Ovary (tissue), 9 donors: Measurements from ENCODE around the gene RPP25. TPM values are rescaled to one million over a fixed set of nuclear protein-coding genes. Genes with fewer than 3 reads are reported as not detected.

Source experiments
- DNase-seq, 5 donors: peaks; one replicate each; pipeline ENCODE4 v3.0.0-alpha.2; 2019 to 2020
- H3K27ac ChIP-seq, 2 donors: fragments of 200-600 bp; one replicate each; pipeline versions ENCODE4 v1.5.1 to v1.8.0; 2019 to 2022
- H3K27me3 ChIP-seq: fragments of 200-600 bp; one replicate; pipeline ENCODE4 v1.8.0; 2022
- H3K36me3 ChIP-seq: fragments of 200-600 bp; sonication (generic); one replicate; pipeline ENCODE4 v1.5.1; 2019
- H3K4me1 ChIP-seq: one replicate; pipeline ENCODE4 v1.8.1; 2013; ENCODE audit warnings: mild to moderate bottlenecking, moderate library complexity; ENCODE audit not compliant: insufficient read depth
- H3K4me3 ChIP-seq: fragments of 200-600 bp; sonication (generic); one replicate; pipeline ENCODE4 v1.5.1; 2017
- H3K9me3 ChIP-seq, 2 donors: fragments of 200-600 bp in 1 of 2; sonication (generic) in 1 of 2; one replicate each; pipeline versions ENCODE4 v1.5.1 to v1.8.1; 2013 to 2019; ENCODE audit warnings: mild to moderate bottlenecking in 1 of 2, moderate library complexity in 1 of 2
- CTCF ChIP-seq, 3 donors: fragments of 450-650 bp in 2 of 3; fragments of 200-600 bp in 1 of 3; IDR thresholded peaks; one replicate each; pipeline versions ENCODE4 v1.5.1 to v1.8.0; 2016 to 2022; ENCODE audit warnings: antibody characterized with exemption in 3 of 3, mild to moderate bottlenecking in 1 of 3
- EP300 ChIP-seq: sonication (generic); formaldehyde crosslinking; IDR thresholded peaks from one replicate; pipeline ENCODE4 v1.6.1; 2017; ENCODE audit warnings: antibody characterized with exemption
- POLR2A ChIP-seq: fragments of 450-650 bp; IDR thresholded peaks from one replicate; pipeline ENCODE4 v1.6.1; 2017; ENCODE audit warnings: antibody characterized with exemption, mild to moderate bottlenecking, moderate library complexity
- WGBS, 3 donors: extraction: QIAGEN DNeasy Blood & Tissue Kit in 1 of 3; methylation state at CpG; one replicate each; pipeline versions ENCODE4 v1.1.5 to v1.1.7; 2013 to 2017; 5-methylcytosine and 5-hydroxymethylcytosine counted together
- intact Hi-C, 4 donors: fragments of 100-400 bp; cut with DNase I; formaldehyde crosslinking; loops; one replicate each; pipeline versions ENCODE4 v1.11.0 to v1.15.1; 2022 to 2023
- polyA plus RNA-seq, 2 donors: library from polyadenylated mRNA; stranded (reverse); fragments of 200-250 nt in 1 of 2; fragments of 350-450 nt in 1 of 2; fragmentation: Illumina TruSeq in 1 of 2; extraction: RNeasy Lipid Tissue Mini Kit (QIAGEN cat#74804) in 1 of 2; gene quantifications; one replicate each; pipeline ENCODE4 v1.2.3, GENCODE V29; 2013 to 2014
- total RNA-seq, 7 donors: library from RNA; depleted of rRNA in 2 of 7; stranded (reverse); fragments of >200 nt in 2 of 7; fragmentation: NEBNext Ultra II Directional in 3 of 7; extraction: Animal tissue kit (Norgen Biotek cat#: 25700) in 3 of 7; gene quantifications; one replicate each; pipeline versions ENCODE4 v1.1.0 to v1.2.4, GENCODE V29; 2016 to 2023
- donor health status: DM: no; HTN: no; CAD: no; lungs with moderate emphysema.
- donor health status: DM: no; HTN: no; CAD: no.
- donor health status: Bipolar disorder and iron deficiency.
- donor health status: DM: yes; HTN: yes; CAD: no.
- donor health status: DM: no; HTN: no; CAD: no.
- donor health status: DM: yes; HTN: yes; CAD: no.

The RPP25 gene
- total and polyA plus RNA-seq, 9 donors, result 13.6 to 41.2 (median 28.1) TPM

GRCh38 chr15:74957476-74958035, 984 bp upstream of the RPP25 start:
- WGBS, 3 donors, result 8 to 10% (median 8%) methylated on average over 28 of the region's 28 CpGs
- Histone ChIP-seq H3K27me3 (no peaks in the 10 kb centered on the region), H3K36me3 (no peaks in the 10 kb centered on the region), H3K9me3 (no peaks in the 10 kb centered on the region), H3K27ac (peak overlapping the region; percentile 50 to 89), H3K4me3 (peak overlapping the region; percentile 56), H3K4me1 (peaks cover 3% of the 10 kb centered on the region)
- DNase-seq, result no peak
- no peak for TF ChIP-seq CTCF (IDR thresholded peaks at IDR 0.05)
- no peak for TF ChIP-seq EP300
- no peak for TF ChIP-seq POLR2A
- intact Hi-C loops, result loop anchor here in 3 of 4 donors (5.0 to 10.0 kb wide), 4 partner anchors 65 to 250 kb away; partner anchors contain the start of genes C15orf39 (in 1 of the 3), CSK (in 1 of the 3) and PPCDC (in 1 of the 3)

- no peaks in the 10 kb centered on the region for H3K27me3 ChIP-seq
- H3K36me3 ChIP-seq, result no peaks in the 10 kb centered on the region
- H3K4me3 ChIP-seq, result peak overlapping the region; percentile 56
- peak overlapping the region; percentile 50 to 89 for H3K27ac ChIP-seq
- no peaks in the 10 kb centered on the region for H3K9me3 ChIP-seq
- DNase-seq, result peak; percentile 81 to 88 (median 84)
- intact Hi-C loops, result loop anchor here in 3 of 4 donors (5.0 to 10.0 kb wide), 4 partner anchors 66 to 251 kb away; partner anchors contain the start of genes C15orf39 (in 1 of the 3), CSK (in 1 of the 3) and PPCDC (in 1 of the 3)
- TF ChIP-seq CTCF (IDR thresholded peaks at IDR 0.05) (peak in 2 of 3 donors; percentile 74 to 75), EP300 (no peak), POLR2A (no peak)
- 2 to 5% (median 3%) methylated on average over 66 to 88 of the region's 88 CpGs for WGBS, 3 donors
- H3K4me1 ChIP-seq, result peaks cover 3% of the 10 kb centered on the region
Measured at GRCh38 chr15:74955796-74956647, 550 bp downstream of the RPP25 start.

- 5 to 15% (median 13%) methylated on average over 8 of the region's 8 CpGs for WGBS, 3 donors
- DNase-seq, result peak in 4 of 5 donors; percentile 29 to 48 (median 37)
- H3K9me3 ChIP-seq, result no peaks in the 10 kb centered on the region
- TF ChIP-seq EP300 (no peak), POLR2A (no peak), CTCF (IDR thresholded peaks at IDR 0.05) (no peak)
- no peaks in the 10 kb centered on the region for H3K27me3 ChIP-seq
- H3K27ac ChIP-seq, result peak overlapping the region; percentile 50 to 89
- H3K36me3 ChIP-seq, result no peaks in the 10 kb centered on the region
- peak overlapping the region; percentile 56 for H3K4me3 ChIP-seq
- intact Hi-C loops, result loop anchor here in 3 of 4 donors (5.0 to 10.0 kb wide), 4 partner anchors 67 to 252 kb away; partner anchors contain the start of genes C15orf39 (in 1 of the 3), CSK (in 1 of the 3) and PPCDC (in 1 of the 3)
- peaks cover 3% of the 10 kb centered on the region for H3K4me1 ChIP-seq
Measured at GRCh38 chr15:74955017-74955416, 1.6 kb downstream of the RPP25 start.

GRCh38 chr15:74954515-74954914, 2.1 kb downstream of the RPP25 start:
- intact Hi-C loops, result loop anchor here (5.0 to 10.0 kb wide), 5 partner anchors 172 to 572 kb away; partner anchors contain the start of genes C15orf39 (in 1 of the 4) and CSK (in 1 of the 4)
- H3K4me3 ChIP-seq, result peak overlapping the region; percentile 56
- H3K27ac ChIP-seq, result peak overlapping the region in 1 of 2 donors; percentile 89
- H3K36me3 ChIP-seq, result no peaks in the 10 kb centered on the region
- H3K27me3 ChIP-seq, result no peaks in the 10 kb centered on the region
- DNase-seq, result peak; percentile 63 to 80 (median 78)
- peaks cover 3% of the 10 kb centered on the region for H3K4me1 ChIP-seq
- H3K9me3 ChIP-seq, result no peaks in the 10 kb centered on the region
- TF ChIP-seq EP300, result no peak
- no peak for TF ChIP-seq CTCF (IDR thresholded peaks at IDR 0.05)
- no peak for TF ChIP-seq POLR2A
